IMR-90 (cell line): ENCODE measurements around the gene CTCFL. TPM values are rescaled to one million over a fixed set of nuclear protein-coding genes. Genes with fewer than 3 reads are reported as not detected.
"Not testable (repeated sequence)": the region's sequence is repeated elsewhere in the genome, so short reads cannot be mapped to it uniquely, and the experiment has no call there.

Experiments used
- ATAC-seq: fragments of 200-7000 bp; cut with Tn5 transposase; 2 replicates; pipeline ENCODE4 v1.9.1; 2020; ENCODE audit warnings: low read depth, mild to moderate bottlenecking, moderate library complexity
- BruUV-seq: library from RNA; stranded (reverse); fragments of 400-500 nt; replicated peaks from 2 replicates; lab custom pipeline; 2021; lab: Mats Ljungman, UMichigan
- CTCF ChIA-PET: fragments of 300-600 bp; formaldehyde crosslinking; extraction: SDS; loops from one replicate; lab custom pipeline; 2021; ENCODE audit warnings: antibody characterized with exemption; lab: Yijun Ruan, JAX
- POLR2A ChIA-PET: fragments of 300-600 bp; sonication (Branson Sonifier 250); formaldehyde crosslinking; loops from one replicate; lab custom pipeline; 2022; ENCODE audit warnings: antibody characterized with exemption; ENCODE audit not compliant: unreplicated experiment; lab: Charles Lee
- DNase-seq: peaks from one replicate; pipeline ENCODE4 v3.0.0; 2013
- H2AFZ ChIP-seq: replicated peaks from 2 replicates; pipeline ENCODE3; 2013; ENCODE audit warnings: low read length, mild to moderate bottlenecking; ENCODE audit not compliant: poor library complexity
- H2AK5ac ChIP-seq: 2 replicates; pipeline ENCODE4 v1.6.1; 2013; ENCODE audit warnings: low read depth, low read length, inconsistent platforms
- H2AK9ac ChIP-seq: replicated peaks from 2 replicates; pipeline ENCODE3; 2013; ENCODE audit warnings: mild to moderate bottlenecking, low read depth, low read length, moderate library complexity; ENCODE audit not compliant: poor library complexity
- H2BK120ac ChIP-seq: 2 replicates; pipeline ENCODE4 v1.6.1; 2013; ENCODE audit warnings: low read depth, low read length, inconsistent platforms
- H2BK15ac ChIP-seq: 3 replicates; pipeline ENCODE4 v1.6.1; 2013; ENCODE audit warnings: low read depth, low read length, inconsistent platforms
- H2BK20ac ChIP-seq: 2 replicates; pipeline ENCODE4 v1.6.1; 2013; ENCODE audit warnings: low read depth, mild to moderate bottlenecking, inconsistent platforms, low read length, moderate library complexity
- H2BK5ac ChIP-seq: 2 replicates; pipeline ENCODE4 v1.6.1; 2013; ENCODE audit warnings: mild to moderate bottlenecking, low read depth, low read length, inconsistent platforms; ENCODE audit not compliant: poor library complexity, severe bottlenecking
- H3K14ac ChIP-seq: replicated peaks from 2 replicates; pipeline ENCODE4 v1.6.1; 2013; ENCODE audit warnings: low read depth, low read length, inconsistent platforms
- H3K18ac ChIP-seq: 2 replicates; pipeline ENCODE4 v1.6.1; 2013; ENCODE audit warnings: low read depth, low read length, control low read depth
- H3K23ac ChIP-seq: 2 replicates; pipeline ENCODE4 v1.6.1; 2013; ENCODE audit warnings: low read depth, low read length, inconsistent platforms
- H3K27ac ChIP-seq: 2 replicates; pipeline ENCODE4 v1.5.1; 2013; ENCODE audit warnings: mild to moderate bottlenecking, control low read depth, low read length; ENCODE audit not compliant: insufficient read depth
- H3K27me3 ChIP-seq: 2 replicates; pipeline ENCODE4 v1.6.1; 2013; ENCODE audit warnings: low read length; ENCODE audit not compliant: control insufficient read depth, insufficient read depth
- H3K36me3 ChIP-seq: 2 replicates; pipeline ENCODE4 v1.6.1; 2013; ENCODE audit warnings: low read length, mixed read lengths; ENCODE audit not compliant: control insufficient read depth, insufficient read depth
- H3K4ac ChIP-seq: 2 replicates; pipeline ENCODE4 v1.6.1; 2013; ENCODE audit warnings: low read depth, low read length, inconsistent platforms
- H3K4me1 ChIP-seq: 2 replicates; pipeline ENCODE4 v1.6.1; 2013; ENCODE audit warnings: low read length, mixed read lengths; ENCODE audit not compliant: control insufficient read depth, insufficient read depth
- H3K4me2 ChIP-seq: 2 replicates; pipeline ENCODE4 v1.6.1; 2013; ENCODE audit warnings: low read depth, mild to moderate bottlenecking, control low read depth, low read length, moderate library complexity
- H3K4me3 ChIP-seq: 2 replicates; pipeline ENCODE4 v1.5.1; 2013; ENCODE audit warnings: low read depth, mild to moderate bottlenecking, control low read depth, low read length, moderate library complexity; ENCODE audit not compliant: insufficient read depth
- H3K56ac ChIP-seq: 2 replicates; pipeline ENCODE4 v1.6.1; 2013; ENCODE audit warnings: low read length, inconsistent platforms; ENCODE audit not compliant: insufficient read depth; ENCODE audit errors: extremely low read depth
- H3K79me1 ChIP-seq, 2 experiments: 2 replicates each; pipeline ENCODE4 v1.6.1; 2013; ENCODE audit warnings: low read length in 2 of 2, inconsistent platforms in 1 of 2, low read depth in 1 of 2
- H3K9ac ChIP-seq: 2 replicates; pipeline ENCODE4 v1.6.1; 2013; ENCODE audit warnings: low read depth, low read length, control low read depth
- H3K9me1 ChIP-seq: 2 replicates; pipeline ENCODE4 v1.6.1; 2013; ENCODE audit warnings: low read length, inconsistent platforms; ENCODE audit not compliant: insufficient read depth
- H3K9me3 ChIP-seq: 2 replicates; pipeline ENCODE4 v1.6.1; 2013; ENCODE audit warnings: low read length; ENCODE audit not compliant: control insufficient read depth, insufficient read depth
- H4K20me1 ChIP-seq: 2 replicates; pipeline ENCODE4 v1.6.1; 2013; ENCODE audit warnings: low read length, inconsistent platforms; ENCODE audit not compliant: insufficient read depth
- H4K5ac ChIP-seq: 2 replicates; pipeline ENCODE4 v1.6.1; 2013; ENCODE audit warnings: mild to moderate bottlenecking, low read depth, low read length, control low read depth
- H4K8ac ChIP-seq, 2 experiments: 2 replicates each; pipeline ENCODE4 v1.6.1; 2013; ENCODE audit warnings: low read depth in 2 of 2, low read length in 2 of 2, control low read depth in 1 of 2, inconsistent platforms in 1 of 2
- H4K91ac ChIP-seq: 2 replicates; pipeline ENCODE4 v1.6.1; 2013; ENCODE audit warnings: low read depth, low read length, inconsistent platforms; ENCODE audit not compliant: insufficient read depth
- WGBS, 2 experiments: methylation state at CpG; one replicate each; pipeline versions ENCODE4 v1.1.5 to v1.1.7; 2013; ENCODE audit warnings: missing lambda C conversion rate in 2 of 2; ENCODE audit not compliant: insufficient read length in 1 of 2; ENCODE audit errors: extremely low coverage in 2 of 2; 5-methylcytosine and 5-hydroxymethylcytosine counted together
- dilution Hi-C: fragments of 300-500 bp; cut with HindIII; formaldehyde crosslinking; loops from one replicate; pipeline ENCODE4 v1.14.3; 2018; ENCODE audit warnings: low sequenced_read_pairs; ENCODE audit not compliant: unreplicated experiment
- in situ Hi-C: fragments of 300-500 bp; cut with MboI; formaldehyde crosslinking; loops from 3 replicates; pipeline ENCODE4 v1.14.3; 2019; ENCODE audit warnings: low sequenced_read_pairs, inconsistent platforms, mixed read lengths
- intact Hi-C: fragments of 100-400 bp; cut with micrococcal nuclease; formaldehyde crosslinking; loops from 2 replicates; pipeline ENCODE4 v1.10.0; 2022
- polyA plus RNA-seq, 3 experiments: library from polyadenylated mRNA; depleted of rRNA; stranded (reverse); fragments of >200 nt; gene quantifications; 2 replicates each; pipeline ENCODE4 v1.2.3, GENCODE V29; 2012; ENCODE audit warnings: low replicate concordance in 1 of 3
- total RNA-seq: library from RNA; depleted of rRNA; stranded (reverse); fragments of >200 nt; gene quantifications from 2 replicates; pipeline ENCODE4 v1.2.3, GENCODE V29; 2012

Gene CTCFL
- total and polyA plus RNA-seq, 2 of the 4 experiments (the other 2 are of a cell fraction): not detected

DNA sequence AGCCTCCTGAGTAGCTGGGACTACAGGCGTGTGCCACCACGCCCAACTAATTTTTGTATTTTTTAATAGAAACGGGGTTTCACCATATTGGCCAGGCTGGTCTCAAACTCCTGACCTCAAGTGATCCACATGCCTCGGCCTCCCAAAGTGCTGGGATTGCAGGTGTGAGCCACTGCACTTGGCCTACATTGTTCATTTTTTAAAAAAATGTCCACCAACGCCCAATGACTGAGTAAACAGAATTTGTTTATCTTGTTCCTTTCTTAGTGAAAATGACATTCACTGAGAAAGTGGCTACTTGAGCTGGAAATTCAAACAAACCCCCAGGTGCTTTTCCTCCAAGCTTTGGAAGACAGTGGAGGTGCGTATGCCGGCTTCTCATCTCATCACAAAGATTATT, 13.2 kb downstream of the CTCFL start:
- H4K5ac ChIP-seq, H3K27ac ChIP-seq, H3K9ac ChIP-seq, H4K91ac ChIP-seq, H4K8ac ChIP-seq, H2AK9ac ChIP-seq, H2BK20ac ChIP-seq, H2AFZ ChIP-seq, BruUV-seq, H2BK5ac ChIP-seq, H2BK15ac ChIP-seq, H3K9me3 ChIP-seq, H3K4me3 ChIP-seq, H3K18ac ChIP-seq, H3K4me1 ChIP-seq, intact Hi-C loops, H3K23ac ChIP-seq, H3K4ac ChIP-seq, DNase-seq, H2BK120ac ChIP-seq, ATAC-seq, H3K56ac ChIP-seq, H3K79me1 ChIP-seq, dilution Hi-C loops, H3K4me2 ChIP-seq, H3K14ac ChIP-seq, H3K36me3 ChIP-seq, POLR2A ChIA-PET, H3K9me1 ChIP-seq, H2AK5ac ChIP-seq, H4K20me1 ChIP-seq: not testable (repeated sequence)
- 87% methylated on average over 3 of the region's 7 CpGs; no CpG with 5 or more reads in 1 of the 2 experiments for WGBS, 2 experiments
- CTCF ChIA-PET: interaction anchor here (0.9 kb wide), 1 partner anchor 83 kb away, joined by 5 read pairs; no protein-coding TSS in a partner anchor
- H3K27me3 ChIP-seq: peaks cover 14% of the 10 kb centered on the region
- in situ Hi-C loops: loop anchor here (5.0 kb wide), 2 partner anchors 81 to 701 kb away; no protein-coding TSS in a partner anchor
